22Rv1 (cell line): ENCODE data around the gene MLH1.
"Not testable (repeated sequence)": the region's sequence is repeated elsewhere in the genome, so short reads cannot be mapped to it uniquely, and the experiment has no call there.

Experiments
- ZFX ChIP-seq: fragments of 450-650 bp; IDR thresholded peaks from 2 replicates; pipeline ENCODE4 v1.6.1; 2017; ENCODE audit warnings: antibody characterized with exemption, borderline replicate concordance
- TF ChIP-seq, protein P1 (sequence below): fragments of 450-650 bp; IDR thresholded peaks from 2 replicates; pipeline ENCODE4 v1.5.1; 2017; ENCODE audit warnings: mild to moderate bottlenecking

DNA sequence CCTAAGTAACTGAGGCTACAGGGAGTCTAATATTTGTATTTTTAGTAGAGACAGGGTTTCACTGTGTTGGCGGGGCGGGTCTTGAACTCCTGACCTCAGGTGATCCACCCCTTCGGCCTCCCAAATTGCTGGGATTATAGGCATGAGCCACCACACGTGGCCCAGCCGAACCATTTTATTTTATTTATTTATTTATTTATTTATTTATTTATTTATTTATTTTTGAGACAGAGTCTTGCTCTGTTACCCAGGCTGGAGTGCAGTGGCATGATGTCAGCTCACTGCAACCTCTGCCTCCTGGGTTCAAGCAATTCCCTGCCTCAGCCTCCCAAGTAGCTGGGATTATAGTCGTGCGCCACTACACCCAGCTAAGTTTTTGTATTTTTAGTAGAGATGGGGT is 30.3 kb upstream of the MLH1 start:
- TF ChIP-seq, protein P1, sequence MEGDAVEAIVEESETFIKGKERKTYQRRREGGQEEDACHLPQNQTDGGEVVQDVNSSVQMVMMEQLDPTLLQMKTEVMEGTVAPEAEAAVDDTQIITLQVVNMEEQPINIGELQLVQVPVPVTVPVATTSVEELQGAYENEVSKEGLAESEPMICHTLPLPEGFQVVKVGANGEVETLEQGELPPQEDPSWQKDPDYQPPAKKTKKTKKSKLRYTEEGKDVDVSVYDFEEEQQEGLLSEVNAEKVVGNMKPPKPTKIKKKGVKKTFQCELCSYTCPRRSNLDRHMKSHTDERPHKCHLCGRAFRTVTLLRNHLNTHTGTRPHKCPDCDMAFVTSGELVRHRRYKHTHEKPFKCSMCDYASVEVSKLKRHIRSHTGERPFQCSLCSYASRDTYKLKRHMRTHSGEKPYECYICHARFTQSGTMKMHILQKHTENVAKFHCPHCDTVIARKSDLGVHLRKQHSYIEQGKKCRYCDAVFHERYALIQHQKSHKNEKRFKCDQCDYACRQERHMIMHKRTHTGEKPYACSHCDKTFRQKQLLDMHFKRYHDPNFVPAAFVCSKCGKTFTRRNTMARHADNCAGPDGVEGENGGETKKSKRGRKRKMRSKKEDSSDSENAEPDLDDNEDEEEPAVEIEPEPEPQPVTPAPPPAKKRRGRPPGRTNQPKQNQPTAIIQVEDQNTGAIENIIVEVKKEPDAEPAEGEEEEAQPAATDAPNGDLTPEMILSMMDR: not testable (repeated sequence)
- not testable (repeated sequence) for TF ChIP-seq ZFX
